ENCODE measurements around the gene SLC7A8. TPM values are rescaled to one million over a fixed set of nuclear protein-coding genes. Genes with fewer than 3 reads are reported as not detected.

Gene SLC7A8
- total and polyA plus RNA-seq, 4 donors, result 2.6 to 9.8 (median 5.4) TPM

- no peak for DNase-seq (ENCODE audit: low spot score)
- no peaks in the 10 kb centered on the region for H3K4me1 ChIP-seq (ENCODE audit: control insufficient read depth in 4 of 4, insufficient read depth in 4 of 4, low read length in 3 of 4)
- 86% methylated on average over 6 of the region's 6 CpGs for WGBS
- TF ChIP-seq YY1 (IDR thresholded peaks at IDR 0.05) (no peak), MAX (IDR thresholded peaks at IDR 0.05) (no peak), EGR1 (IDR thresholded peaks at IDR 0.05; ENCODE audit: low read depth in 2 of 2) (no peak), GABPA (IDR thresholded peaks at IDR 0.05 in 1 of 2, conservative IDR thresholded peaks at IDR 0.05 in 1 of 2) (no peak), FOXA2 (IDR thresholded peaks at IDR 0.05) (no peak), TAF1 (conservative IDR thresholded peaks at IDR 0.05) (no peak), JUND (IDR thresholded peaks at IDR 0.05) (no peak), RAD21 (IDR thresholded peaks at IDR 0.05) (no peak), SP1 (IDR thresholded peaks at IDR 0.05) (no peak), CTCF (IDR thresholded peaks at IDR 0.05; ENCODE audit: low read depth, low read length, missing input control) (no peak), REST (IDR thresholded peaks at IDR 0.05) (no peak)
- no peaks in the 10 kb centered on the region for H3K27me3 ChIP-seq (ENCODE audit: control insufficient read depth in 4 of 4, insufficient read depth in 4 of 4, low read length in 3 of 4)
- no peak overlapping the region for H3K27ac ChIP-seq (ENCODE audit: low read depth in 1 of 2, low read length in 2 of 2)
- peaks cover 0 to 2% (median 1%) of the 10 kb centered on the region in 4 donors for H3K36me3 ChIP-seq (ENCODE audit: control insufficient read depth in 4 of 4, insufficient read depth in 3 of 4, low read depth in 1 of 4, low read length in 3 of 4)
- no peak overlapping the region for H3K9ac ChIP-seq (ENCODE audit: low read depth in 1 of 2, low read length in 2 of 2)
- H3K4me3 ChIP-seq (ENCODE audit: low read depth in 1 of 3, low read length in 3 of 3), result no peak overlapping the region
- H3K9me3 ChIP-seq (ENCODE audit: control insufficient read depth in 4 of 4, low read length in 3 of 4), result no peaks in the 10 kb centered on the region
Measured at GRCh38 chr14:23137813-23138535, 45.5 kb downstream of the SLC7A8 start.

GRCh38 chr14:23137192-23137812 lies 46.2 kb downstream of the SLC7A8 start:
- no peak for TF ChIP-seq EGR1 (IDR thresholded peaks at IDR 0.05; ENCODE audit: low read depth in 2 of 2)
- no peak for TF ChIP-seq HNF4G (IDR thresholded peaks at IDR 0.05)
- no peak for TF ChIP-seq FOXA1 (IDR thresholded peaks at IDR 0.05)

More at GRCh38 chr14:23137192-23137812, 46.2 kb downstream of the SLC7A8 start:
- DNase-seq (ENCODE audit: low spot score), result no peak
- Histone ChIP-seq H3K9me3 (ENCODE audit: control insufficient read depth in 4 of 4, low read length in 3 of 4) (no peaks in the 10 kb centered on the region), H3K27ac (ENCODE audit: low read depth in 1 of 2, low read length in 2 of 2) (no peak overlapping the region), H3K27me3 (ENCODE audit: control insufficient read depth in 4 of 4, insufficient read depth in 4 of 4, low read length in 3 of 4) (no peaks in the 10 kb centered on the region), H3K4me3 (ENCODE audit: low read depth in 1 of 3, low read length in 3 of 3) (no peak overlapping the region), H3K36me3 (ENCODE audit: control insufficient read depth in 4 of 4, insufficient read depth in 3 of 4, low read depth in 1 of 4, low read length in 3 of 4) (peaks cover 0 to 2% (median 1%) of the 10 kb centered on the region in 4 donors), H3K9ac (ENCODE audit: low read depth in 1 of 2, low read length in 2 of 2) (no peak overlapping the region), H3K4me1 (ENCODE audit: control insufficient read depth in 4 of 4, insufficient read depth in 4 of 4, low read length in 3 of 4) (no peaks in the 10 kb centered on the region)
- WGBS, result 86% methylated on average over 11 of the region's 11 CpGs

Data from liver (tissue), 9 donors.